GM11168 (cell line): ENCODE results near the gene CTNS.

Experiments used
- in situ Hi-C: fragments of 300-500 bp; cut with MboI; formaldehyde crosslinking; loops from one replicate; pipeline ENCODE4 v1.12.0; 2022; ENCODE audit warnings: low sequenced_read_pairs; ENCODE audit not compliant: unreplicated experiment

CTNS gene

GRCh38 chr17:3621146-3621720, 15.3 kb upstream of the CTNS start:
- in situ Hi-C loops: no loop called here

GRCh38 chr17:3622977-3623594, 13.5 kb upstream of the CTNS start:
- in situ Hi-C loops: no loop called here

- in situ Hi-C loops: no loop called here
These were observed 9.5 kb upstream of the CTNS start for GRCh38 chr17:3626831-3627768.

GRCh38 chr17:3627769-3628167, 8.8 kb upstream of the CTNS start:
- in situ Hi-C loops: no loop called here

- in situ Hi-C loops: no loop called here
These were observed 5.8 kb upstream of the CTNS start for GRCh38 chr17:3630781-3631180.

GRCh38 chr17:3632287-3632686, 4.3 kb upstream of the CTNS start:
- in situ Hi-C loops: no loop called here

GRCh38 chr17:3635474-3636153, 946 bp upstream of the CTNS start:
- in situ Hi-C loops: no loop called here

GRCh38 chr17:3636908-3637373, 381 bp downstream of the CTNS start:
- in situ Hi-C loops: no loop called here

- in situ Hi-C loops: no loop called here
These were observed 3.5 kb downstream of the CTNS start for GRCh38 chr17:3639981-3640596.

- in situ Hi-C loops: no loop called here
These were observed 4.5 kb downstream of the CTNS start for GRCh38 chr17:3641014-3641413.

- in situ Hi-C loops: no loop called here
These were observed 5.3 kb downstream of the CTNS start for GRCh38 chr17:3641717-3642486.

GRCh38 chr17:3643889-3644349, 7.4 kb downstream of the CTNS start:
- in situ Hi-C loops: no loop called here

GRCh38 chr17:3645310-3645709, 8.8 kb downstream of the CTNS start:
- in situ Hi-C loops: no loop called here

- in situ Hi-C loops: no loop called here
These were observed 10.7 kb downstream of the CTNS start for GRCh38 chr17:3647251-3647650.

- in situ Hi-C loops: no loop called here
These were observed 11.4 kb downstream of the CTNS start for GRCh38 chr17:3647769-3648555.

GRCh38 chr17:3655766-3656165, 19.2 kb downstream of the CTNS start:
- in situ Hi-C loops: loop anchor here (25.0 kb wide), 1 partner anchor 618 kb away; no protein-coding TSS in a partner anchor

- in situ Hi-C loops: loop anchor here (25.0 kb wide), 1 partner anchor 619 kb away; no protein-coding TSS in a partner anchor
These were observed 19.8 kb downstream of the CTNS start for GRCh38 chr17:3656353-3656752.
